Measurements from ENCODE around the gene NKAPD1. TPM values are rescaled to one million over a fixed set of nuclear protein-coding genes. Genes with fewer than 3 reads are reported as not detected.

Gene NKAPD1
- total RNA-seq, 4 donors from 2014 or later = 14.4 to 21.5 (median 16.4) TPM

DNA sequence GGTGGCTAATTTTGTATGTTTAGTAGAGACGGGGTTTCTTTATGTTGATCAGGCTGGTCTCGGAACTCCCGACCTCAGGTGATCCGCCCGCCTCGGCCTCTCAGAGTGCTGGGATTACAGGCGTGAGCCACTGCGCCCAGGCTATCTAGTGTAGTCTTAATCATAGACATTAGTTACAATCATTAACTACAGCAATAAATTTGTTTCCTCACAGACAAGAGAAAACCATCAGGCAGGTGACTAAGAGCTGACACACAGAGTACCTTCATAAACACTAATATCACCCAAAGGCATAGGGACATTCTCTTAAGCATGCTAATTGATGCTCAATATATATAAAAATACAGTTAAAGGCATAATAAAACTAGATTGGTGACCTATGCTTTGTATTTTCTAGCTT is 32.0 kb downstream of the NKAPD1 start:
- Histone ChIP-seq H3K4me1 (no peaks in the 10 kb centered on the region), H3K36me3 (peaks cover 0 to 11% of the 10 kb centered on the region in 2 donors), H3K27me3 (no peaks in the 10 kb centered on the region), H3K9me3 (no peaks in the 10 kb centered on the region), H3K27ac (no peak overlapping the region), H3K4me3 (no peak overlapping the region)
- no peak for ATAC-seq
- TF ChIP-seq POLR2A (IDR thresholded peaks at IDR 0.05) = no peak
- TF ChIP-seq, protein P1, sequence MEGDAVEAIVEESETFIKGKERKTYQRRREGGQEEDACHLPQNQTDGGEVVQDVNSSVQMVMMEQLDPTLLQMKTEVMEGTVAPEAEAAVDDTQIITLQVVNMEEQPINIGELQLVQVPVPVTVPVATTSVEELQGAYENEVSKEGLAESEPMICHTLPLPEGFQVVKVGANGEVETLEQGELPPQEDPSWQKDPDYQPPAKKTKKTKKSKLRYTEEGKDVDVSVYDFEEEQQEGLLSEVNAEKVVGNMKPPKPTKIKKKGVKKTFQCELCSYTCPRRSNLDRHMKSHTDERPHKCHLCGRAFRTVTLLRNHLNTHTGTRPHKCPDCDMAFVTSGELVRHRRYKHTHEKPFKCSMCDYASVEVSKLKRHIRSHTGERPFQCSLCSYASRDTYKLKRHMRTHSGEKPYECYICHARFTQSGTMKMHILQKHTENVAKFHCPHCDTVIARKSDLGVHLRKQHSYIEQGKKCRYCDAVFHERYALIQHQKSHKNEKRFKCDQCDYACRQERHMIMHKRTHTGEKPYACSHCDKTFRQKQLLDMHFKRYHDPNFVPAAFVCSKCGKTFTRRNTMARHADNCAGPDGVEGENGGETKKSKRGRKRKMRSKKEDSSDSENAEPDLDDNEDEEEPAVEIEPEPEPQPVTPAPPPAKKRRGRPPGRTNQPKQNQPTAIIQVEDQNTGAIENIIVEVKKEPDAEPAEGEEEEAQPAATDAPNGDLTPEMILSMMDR (IDR thresholded peaks at IDR 0.05) = no peak
- TF ChIP-seq POLR2AphosphoS5 (IDR thresholded peaks at IDR 0.05) = no peak
- TF ChIP-seq EP300 (IDR thresholded peaks at IDR 0.05) = no peak
- 76 to 100% methylated on average over 3 to 4 of the region's 8 CpGs for WGBS, 2 donors (ENCODE audit: low coverage in 1 of 2)

DNA sequence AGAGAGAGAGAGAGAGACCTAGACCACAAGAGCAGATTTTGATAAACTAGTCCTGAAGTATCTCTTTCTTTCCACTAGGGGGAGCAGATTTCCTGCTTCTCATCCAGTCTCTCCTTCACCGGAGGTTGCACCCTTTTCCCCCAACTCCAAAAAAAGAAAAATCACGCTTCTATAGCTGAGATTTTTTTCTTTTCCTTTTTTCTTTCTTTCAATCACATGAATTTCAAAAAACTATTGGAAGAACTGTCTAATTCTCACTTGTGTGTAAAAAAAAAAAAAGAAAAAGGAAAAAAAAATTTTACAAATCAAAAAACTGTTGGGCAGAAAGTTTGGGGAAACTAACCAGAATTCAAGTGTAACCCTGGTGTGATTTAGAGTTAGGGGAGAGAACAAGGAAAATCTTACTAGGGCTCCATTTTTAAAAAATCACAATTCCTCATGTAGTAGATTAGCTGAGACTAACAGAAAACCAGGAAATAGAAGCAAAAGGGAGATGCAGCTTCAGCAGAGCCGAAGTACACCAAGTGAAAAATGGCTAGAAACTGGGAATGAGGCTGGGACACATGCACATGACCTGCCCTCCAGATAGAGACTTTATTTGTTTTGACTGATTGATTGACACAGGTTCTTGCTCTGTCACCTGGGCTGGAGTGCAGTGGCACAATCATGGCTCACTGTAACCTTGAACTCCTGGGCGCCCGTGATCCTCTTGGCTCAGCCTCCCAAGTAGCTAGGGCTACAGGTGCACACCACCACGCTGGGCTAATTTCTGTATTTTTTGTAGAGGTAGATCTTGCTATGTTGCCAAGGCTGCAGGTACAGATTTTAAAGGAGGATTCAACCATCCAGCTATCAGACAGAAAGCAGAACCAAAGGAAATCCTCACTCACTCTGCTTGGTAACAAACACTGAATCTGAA is 39.7 kb downstream of the NKAPD1 start:
- WGBS, 2 donors (ENCODE audit: low coverage in 1 of 2) = 27 to 62% methylated on average over 3 to 6 of the region's 6 CpGs
- Histone ChIP-seq H3K27me3 (no peaks in the 10 kb centered on the region), H3K27ac (no peak overlapping the region), H3K4me3 (no peak overlapping the region), H3K4me1 (no peaks in the 10 kb centered on the region), H3K36me3 (peaks cover 0 to 2% of the 10 kb centered on the region in 2 donors), H3K9me3 (no peaks in the 10 kb centered on the region)
- no peak for ATAC-seq
- TF ChIP-seq EP300 (IDR thresholded peaks at IDR 0.05) = no peak
- no peak for TF ChIP-seq POLR2A (IDR thresholded peaks at IDR 0.05)
- TF ChIP-seq, protein P1 (IDR thresholded peaks at IDR 0.05) = peak; percentile 65 to 67 (median 66)
- TF ChIP-seq POLR2AphosphoS5 (IDR thresholded peaks at IDR 0.05) = no peak

DNA sequence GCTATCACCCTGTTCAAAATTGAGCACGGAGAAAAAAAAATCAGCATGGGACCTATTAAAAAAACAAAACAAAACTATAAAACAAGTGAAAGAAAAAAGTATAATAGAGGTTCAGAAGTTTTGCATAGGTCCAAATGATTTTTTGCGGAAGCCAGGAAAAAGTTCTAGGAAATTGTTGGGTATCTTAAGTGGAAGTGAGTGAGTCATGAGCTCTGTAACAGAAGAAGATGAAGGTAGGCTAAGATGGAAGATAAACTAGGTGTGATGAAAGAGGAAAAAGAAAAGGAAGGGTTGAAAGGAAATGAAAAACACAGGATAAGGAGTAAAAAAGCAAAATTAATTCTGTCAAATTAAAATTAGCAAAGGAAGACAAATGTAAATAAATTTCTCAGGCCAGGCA is 40.4 kb downstream of the NKAPD1 start:
- Histone ChIP-seq H3K27me3 (no peaks in the 10 kb centered on the region), H3K4me1 (no peaks in the 10 kb centered on the region), H3K36me3 (peaks cover 0 to 9% of the 10 kb centered on the region in 2 donors), H3K4me3 (no peak overlapping the region), H3K27ac (no peak overlapping the region), H3K9me3 (no peaks in the 10 kb centered on the region)
- 90 to 100% methylated on average over 1 to 2 of the region's 2 CpGs for WGBS, 2 donors (ENCODE audit: low coverage in 1 of 2)
- ATAC-seq = no peak
- TF ChIP-seq EP300 (IDR thresholded peaks at IDR 0.05) (no peak), POLR2AphosphoS5 (IDR thresholded peaks at IDR 0.05) (no peak), POLR2A (IDR thresholded peaks at IDR 0.05) (no peak)
- TF ChIP-seq, protein P1 (IDR thresholded peaks at IDR 0.05) = no peak

DNA sequence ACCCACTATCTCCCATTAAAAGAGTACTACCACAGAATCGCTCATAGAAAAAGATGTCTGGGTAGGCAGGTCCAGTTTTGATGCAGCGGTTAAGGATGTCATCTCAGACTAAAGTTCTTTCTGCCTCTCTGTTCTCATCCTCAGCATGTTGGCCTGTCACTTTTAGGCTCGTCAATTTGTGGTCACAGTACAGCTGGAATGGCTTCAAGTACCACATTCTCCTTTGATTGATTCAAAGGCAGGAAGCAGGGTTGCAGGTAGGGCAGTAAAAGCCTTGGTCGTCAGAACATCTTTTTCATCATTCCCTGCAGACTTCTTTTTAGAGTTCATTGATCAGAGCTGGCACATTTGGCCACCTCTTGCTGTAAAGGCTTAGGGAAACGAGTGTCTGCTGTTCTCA is 41.3 kb downstream of the NKAPD1 start:
- Histone ChIP-seq H3K4me1 (no peaks in the 10 kb centered on the region), H3K9me3 (no peaks in the 10 kb centered on the region), H3K4me3 (no peak overlapping the region), H3K27ac (no peak overlapping the region), H3K36me3 (peaks cover 0 to 14% of the 10 kb centered on the region in 2 donors), H3K27me3 (no peaks in the 10 kb centered on the region)
- no peak for ATAC-seq
- TF ChIP-seq EP300 (IDR thresholded peaks at IDR 0.05) = no peak
- TF ChIP-seq POLR2AphosphoS5 (IDR thresholded peaks at IDR 0.05) = no peak
- TF ChIP-seq, protein P1 (IDR thresholded peaks at IDR 0.05) = no peak
- TF ChIP-seq POLR2A (IDR thresholded peaks at IDR 0.05) = no peak
- WGBS, 2 donors (ENCODE audit: low coverage in 1 of 2) = 65 to 86% methylated on average over 5 of the region's 5 CpGs

DNA sequence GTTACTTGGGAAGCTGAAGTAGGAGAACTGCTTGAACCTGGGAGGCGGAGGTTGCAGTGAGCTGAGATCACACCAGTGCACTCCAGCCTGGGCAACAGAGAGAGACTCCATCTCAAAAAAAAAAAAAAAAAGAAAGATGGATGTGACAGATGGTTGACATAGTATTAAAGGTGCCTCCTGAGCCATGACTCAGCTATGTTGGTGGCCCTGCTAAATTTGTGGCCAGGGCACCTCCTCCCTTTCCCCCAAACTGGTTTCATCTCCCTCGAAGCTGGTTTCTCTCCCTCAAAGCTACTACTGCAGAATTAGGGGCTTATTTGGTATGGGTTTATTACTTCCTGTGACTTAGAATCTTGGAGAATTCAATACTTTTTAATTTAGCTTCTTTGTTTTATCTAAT is 44.1 kb downstream of the NKAPD1 start:
- no peaks in the 10 kb centered on the region for H3K27me3 ChIP-seq
- H3K4me3 ChIP-seq = no peak overlapping the region
- peaks cover 0 to 14% of the 10 kb centered on the region in 2 donors for H3K36me3 ChIP-seq
- no peak for ATAC-seq
- no peaks in the 10 kb centered on the region for H3K4me1 ChIP-seq
- no peaks in the 10 kb centered on the region for H3K9me3 ChIP-seq
- 57 to 88% methylated on average over 1 of the region's 2 CpGs for WGBS, 2 donors (ENCODE audit: low coverage in 1 of 2)
- TF ChIP-seq, protein P1 (IDR thresholded peaks at IDR 0.05) = no peak
- TF ChIP-seq POLR2A (IDR thresholded peaks at IDR 0.05) (no peak), EP300 (IDR thresholded peaks at IDR 0.05) (no peak), POLR2AphosphoS5 (IDR thresholded peaks at IDR 0.05) (no peak)
- no peak overlapping the region for H3K27ac ChIP-seq
